Mammary epithelial cell (primary cell): ENCODE measurements around the gene PSORS1C1.

ENCODE experiments used
- EZH2 ChIP-seq: IDR thresholded peaks from 2 replicates; pipeline ENCODE4 v1.6.1; 2012; ENCODE audit warnings: low read length, inconsistent platforms, borderline replicate concordance
- TF ChIP-seq, protein P1 (sequence below), 2 donors: IDR thresholded peaks in 1 of 2; conservative IDR thresholded peaks in 1 of 2; 2 replicates each; pipeline ENCODE4 v1.5.1; 2011 to 2012; ENCODE audit warnings: inconsistent platforms in 2 of 2, low read length in 2 of 2, mild to moderate bottlenecking in 2 of 2, control low read depth in 1 of 2, low read depth in 1 of 2; ENCODE audit not compliant: insufficient read depth in 1 of 2; ENCODE audit errors: extremely low read depth in 1 of 2

GRCh38 chr6:31178143-31179041 is 63.8 kb downstream of the PSORS1C1 start:
- TF ChIP-seq, protein P1, sequence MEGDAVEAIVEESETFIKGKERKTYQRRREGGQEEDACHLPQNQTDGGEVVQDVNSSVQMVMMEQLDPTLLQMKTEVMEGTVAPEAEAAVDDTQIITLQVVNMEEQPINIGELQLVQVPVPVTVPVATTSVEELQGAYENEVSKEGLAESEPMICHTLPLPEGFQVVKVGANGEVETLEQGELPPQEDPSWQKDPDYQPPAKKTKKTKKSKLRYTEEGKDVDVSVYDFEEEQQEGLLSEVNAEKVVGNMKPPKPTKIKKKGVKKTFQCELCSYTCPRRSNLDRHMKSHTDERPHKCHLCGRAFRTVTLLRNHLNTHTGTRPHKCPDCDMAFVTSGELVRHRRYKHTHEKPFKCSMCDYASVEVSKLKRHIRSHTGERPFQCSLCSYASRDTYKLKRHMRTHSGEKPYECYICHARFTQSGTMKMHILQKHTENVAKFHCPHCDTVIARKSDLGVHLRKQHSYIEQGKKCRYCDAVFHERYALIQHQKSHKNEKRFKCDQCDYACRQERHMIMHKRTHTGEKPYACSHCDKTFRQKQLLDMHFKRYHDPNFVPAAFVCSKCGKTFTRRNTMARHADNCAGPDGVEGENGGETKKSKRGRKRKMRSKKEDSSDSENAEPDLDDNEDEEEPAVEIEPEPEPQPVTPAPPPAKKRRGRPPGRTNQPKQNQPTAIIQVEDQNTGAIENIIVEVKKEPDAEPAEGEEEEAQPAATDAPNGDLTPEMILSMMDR (conservative IDR thresholded peaks at IDR 0.05 in 1 of 2, IDR thresholded peaks at IDR 0.05 in 1 of 2; ENCODE audit: extremely low read depth in 1 of 2, insufficient read depth in 1 of 2, low read depth in 1 of 2, low read length in 2 of 2): no peak
- no peak for TF ChIP-seq EZH2
